IMR-90 (cell line): Measurements from ENCODE around the gene LAMB1. TPM values are rescaled to one million over a fixed set of nuclear protein-coding genes. Genes with fewer than 3 reads are reported as not detected.

Experiments used
- CHD1 ChIP-seq: IDR thresholded peaks from 2 replicates; pipeline ENCODE4 v1.6.1; 2012; ENCODE audit warnings: low read depth, low read length, improper control_type of control experiment
- CTCF ChIP-seq: conservative IDR thresholded peaks from 2 replicates; pipeline ENCODE4 v1.5.1; 2012; ENCODE audit warnings: mild to moderate bottlenecking, low read depth, low read length, improper control_type of control experiment
- ELK1 ChIP-seq: fragments of 150-350 bp; IDR thresholded peaks from 2 replicates; pipeline ENCODE4 v1.6.1; 2016; ENCODE audit warnings: low read depth, mild to moderate bottlenecking, low read length, moderate library complexity, borderline replicate concordance
- FOS ChIP-seq: fragments of 150-350 bp; IDR thresholded peaks from 2 replicates; pipeline ENCODE4 v1.6.1; 2016; ENCODE audit warnings: low read depth, low read length
- MXI1 ChIP-seq: IDR thresholded peaks from 2 replicates; pipeline ENCODE4 v1.6.1; 2012; ENCODE audit warnings: low read depth, mild to moderate bottlenecking, low read length, moderate library complexity, borderline replicate concordance
- polyA plus RNA-seq, 3 experiments: library from polyadenylated mRNA; depleted of rRNA; stranded (reverse); fragments of >200 nt; gene quantifications; 2 replicates each; pipeline ENCODE4 v1.2.3, GENCODE V29; 2012; ENCODE audit warnings: low replicate concordance in 1 of 3
- total RNA-seq: library from RNA; depleted of rRNA; stranded (reverse); fragments of >200 nt; gene quantifications from 2 replicates; pipeline ENCODE4 v1.2.3, GENCODE V29; 2012

The LAMB1 gene
- total and polyA plus RNA-seq, 2 of the 4 experiments (the other 2 are of a cell fraction), result 114 to 117 TPM

DNA sequence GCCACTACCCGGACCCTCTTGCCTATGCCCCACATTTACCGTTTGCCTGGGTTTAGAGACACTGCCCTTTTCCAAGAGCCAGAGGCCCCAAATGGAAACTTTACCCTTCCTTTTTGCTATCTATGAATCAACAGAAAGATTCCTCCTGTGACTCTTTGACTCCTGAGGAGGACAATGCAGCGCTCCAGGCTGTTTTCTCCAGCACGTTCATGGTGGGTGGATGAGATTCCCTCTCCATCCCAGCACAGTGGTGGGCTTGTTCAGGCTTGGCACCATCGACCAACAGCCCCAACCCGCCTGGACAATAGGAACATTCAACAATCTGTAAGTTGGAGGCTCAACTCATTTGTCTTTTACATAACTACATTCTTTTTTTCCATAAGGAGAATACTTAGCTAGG lies 56.1 kb downstream of the LAMB1 start (continued):
- TF ChIP-seq CTCF (no peak), CHD1 (no peak), FOS (no peak), ELK1 (no peak), MXI1 (no peak)
